ENCODE data around the gene TMEM258. TPM values are rescaled to one million over a fixed set of nuclear protein-coding genes. Genes with fewer than 3 reads are reported as not detected.

TMEM258 gene
- polyA plus RNA-seq, 4 donors, result 116 to 211 (median 189) TPM

- H3K9me3 ChIP-seq (ENCODE audit: control insufficient read depth in 2 of 2, insufficient read depth in 1 of 2, low read depth in 1 of 2, low read length in 1 of 2), result no peaks in the 10 kb centered on the region
- 87 to 94% (median 91%) methylated on average over 17 to 18 of the region's 18 CpGs for WGBS, 3 donors
- DNase-seq, result no peak
- peaks cover 0 to 23% (median 0%) of the 10 kb centered on the region in 3 donors for H3K4me1 ChIP-seq (ENCODE audit: control insufficient read depth in 3 of 3, insufficient read depth in 2 of 3, low read depth in 1 of 3, low read length in 2 of 3)
- H3K27ac ChIP-seq (ENCODE audit: low read depth in 1 of 3, low read length in 2 of 3), result no peak overlapping the region
- peaks cover 0 to 87% (median 3%) of the 10 kb centered on the region in 3 donors for H3K36me3 ChIP-seq (ENCODE audit: control insufficient read depth in 3 of 3, insufficient read depth in 2 of 3, low read depth in 1 of 3, low read length in 3 of 3)
- peaks cover 0 to 3% (median 0%) of the 10 kb centered on the region in 3 donors for H3K27me3 ChIP-seq (ENCODE audit: control insufficient read depth in 3 of 3, insufficient read depth in 3 of 3, low read length in 3 of 3)
- H3K4me3 ChIP-seq (ENCODE audit: low read depth in 1 of 3, low read length in 3 of 3), result no peak overlapping the region
- FAIRE-seq, result no peak
Measured at GRCh38 chr11:61773809-61774208, 18.6 kb downstream of the TMEM258 start.

GRCh38 chr11:61773356-61773755 lies 19.0 kb downstream of the TMEM258 start:
- H3K27ac ChIP-seq (ENCODE audit: low read depth in 1 of 3, low read length in 2 of 3), result no peak overlapping the region
- H3K27me3 ChIP-seq (ENCODE audit: control insufficient read depth in 3 of 3, insufficient read depth in 3 of 3, low read length in 3 of 3), result peaks cover 0 to 3% (median 0%) of the 10 kb centered on the region in 3 donors
- H3K4me1 ChIP-seq (ENCODE audit: control insufficient read depth in 3 of 3, insufficient read depth in 2 of 3, low read depth in 1 of 3, low read length in 2 of 3), result peaks cover 0 to 28% (median 0%) of the 10 kb centered on the region in 3 donors
- no peak for DNase-seq
- H3K36me3 ChIP-seq (ENCODE audit: control insufficient read depth in 3 of 3, insufficient read depth in 2 of 3, low read depth in 1 of 3, low read length in 3 of 3), result peaks cover 0 to 87% (median 3%) of the 10 kb centered on the region in 3 donors
- H3K9me3 ChIP-seq (ENCODE audit: control insufficient read depth in 2 of 2, insufficient read depth in 1 of 2, low read depth in 1 of 2, low read length in 1 of 2), result no peaks in the 10 kb centered on the region
- H3K4me3 ChIP-seq (ENCODE audit: low read depth in 1 of 3, low read length in 3 of 3), result no peak overlapping the region
- 74 to 91% (median 89%) methylated on average over 9 to 10 of the region's 10 CpGs for WGBS, 3 donors
- FAIRE-seq, result no peak

- FAIRE-seq, result no peak
- Histone ChIP-seq H3K4me3 (ENCODE audit: low read depth in 1 of 3, low read length in 3 of 3) (no peak overlapping the region), H3K4me1 (ENCODE audit: control insufficient read depth in 3 of 3, insufficient read depth in 2 of 3, low read depth in 1 of 3, low read length in 2 of 3) (peaks cover 0 to 35% (median 0%) of the 10 kb centered on the region in 3 donors), H3K27ac (ENCODE audit: low read depth in 1 of 3, low read length in 2 of 3) (peak overlapping the region in 2 of 3 donors; percentile 28 to 42), H3K36me3 (ENCODE audit: control insufficient read depth in 3 of 3, insufficient read depth in 2 of 3, low read depth in 1 of 3, low read length in 3 of 3) (peaks cover 0 to 83% (median 0%) of the 10 kb centered on the region in 3 donors), H3K27me3 (ENCODE audit: control insufficient read depth in 3 of 3, insufficient read depth in 3 of 3, low read length in 3 of 3) (peaks cover 0 to 2% (median 0%) of the 10 kb centered on the region in 3 donors), H3K9me3 (ENCODE audit: control insufficient read depth in 2 of 2, insufficient read depth in 1 of 2, low read depth in 1 of 2, low read length in 1 of 2) (no peaks in the 10 kb centered on the region)
- WGBS, 3 donors, result 71 to 83% (median 81%) methylated on average over 7 of the region's 7 CpGs
- DNase-seq, result no peak
Measured at GRCh38 chr11:61771985-61772455, 20.4 kb downstream of the TMEM258 start.

GRCh38 chr11:61771195-61771894 lies 21.1 kb downstream of the TMEM258 start:
- Histone ChIP-seq H3K4me1 (ENCODE audit: control insufficient read depth in 3 of 3, insufficient read depth in 2 of 3, low read depth in 1 of 3, low read length in 2 of 3) (peaks cover 0 to 42% (median 0%) of the 10 kb centered on the region in 3 donors), H3K27me3 (ENCODE audit: control insufficient read depth in 3 of 3, insufficient read depth in 3 of 3, low read length in 3 of 3) (no peaks in the 10 kb centered on the region), H3K9me3 (ENCODE audit: control insufficient read depth in 2 of 2, insufficient read depth in 1 of 2, low read depth in 1 of 2, low read length in 1 of 2) (no peaks in the 10 kb centered on the region), H3K27ac (ENCODE audit: low read depth in 1 of 3, low read length in 2 of 3) (no peak overlapping the region), H3K4me3 (ENCODE audit: low read depth in 1 of 3, low read length in 3 of 3) (no peak overlapping the region), H3K36me3 (ENCODE audit: control insufficient read depth in 3 of 3, insufficient read depth in 2 of 3, low read depth in 1 of 3, low read length in 3 of 3) (peaks cover 0 to 83% (median 0%) of the 10 kb centered on the region in 3 donors)
- FAIRE-seq, result no peak
- 83 to 90% (median 85%) methylated on average over 15 of the region's 15 CpGs for whole genome bisulfite sequencing, 3 donors
- no peak for DNase-seq

GRCh38 chr11:61769946-61770683 lies 22.3 kb downstream of the TMEM258 start:
- H3K4me3 ChIP-seq (ENCODE audit: low read depth in 1 of 3, low read length in 3 of 3), result no peak overlapping the region
- WGBS, 3 donors, result 82 to 91% (median 85%) methylated on average over 12 to 20 of the region's 20 CpGs
- DNase-seq, result no peak
- H3K36me3 ChIP-seq (ENCODE audit: control insufficient read depth in 3 of 3, insufficient read depth in 2 of 3, low read depth in 1 of 3, low read length in 3 of 3), result peaks cover 0 to 84% (median 0%) of the 10 kb centered on the region in 3 donors
- no peaks in the 10 kb centered on the region for H3K27me3 ChIP-seq (ENCODE audit: control insufficient read depth in 3 of 3, insufficient read depth in 3 of 3, low read length in 3 of 3)
- FAIRE-seq, result no peak
- H3K4me1 ChIP-seq (ENCODE audit: control insufficient read depth in 3 of 3, insufficient read depth in 2 of 3, low read depth in 1 of 3, low read length in 2 of 3), result peaks cover 0 to 53% (median 0%) of the 10 kb centered on the region in 3 donors
- no peak overlapping the region for H3K27ac ChIP-seq (ENCODE audit: low read depth in 1 of 3, low read length in 2 of 3)
- H3K9me3 ChIP-seq (ENCODE audit: control insufficient read depth in 2 of 2, insufficient read depth in 1 of 2, low read depth in 1 of 2, low read length in 1 of 2), result no peaks in the 10 kb centered on the region

GRCh38 chr11:61769169-61769920 lies 23.1 kb downstream of the TMEM258 start:
- H3K4me1 ChIP-seq (ENCODE audit: control insufficient read depth in 3 of 3, insufficient read depth in 2 of 3, low read depth in 1 of 3, low read length in 2 of 3), result peaks cover 0 to 61% (median 0%) of the 10 kb centered on the region in 3 donors
- WGBS, 3 donors, result 33 to 57% (median 54%) methylated on average over 30 to 33 of the region's 33 CpGs
- DNase-seq (peak in 1 of 2 donors; percentile 69), FAIRE-seq (no peak)
- peak overlapping the region in 1 of 3 donors; percentile 6 for H3K4me3 ChIP-seq (ENCODE audit: low read depth in 1 of 3, low read length in 3 of 3)
- H3K27me3 ChIP-seq (ENCODE audit: control insufficient read depth in 3 of 3, insufficient read depth in 3 of 3, low read length in 3 of 3), result no peaks in the 10 kb centered on the region
- H3K36me3 ChIP-seq (ENCODE audit: control insufficient read depth in 3 of 3, insufficient read depth in 2 of 3, low read depth in 1 of 3, low read length in 3 of 3), result peaks cover 0 to 78% (median 0%) of the 10 kb centered on the region in 3 donors
- no peaks in the 10 kb centered on the region for H3K9me3 ChIP-seq (ENCODE audit: control insufficient read depth in 2 of 2, insufficient read depth in 1 of 2, low read depth in 1 of 2, low read length in 1 of 2)
- peak overlapping the region in 1 of 3 donors; percentile 75 for H3K27ac ChIP-seq (ENCODE audit: low read depth in 1 of 3, low read length in 2 of 3)

- Histone ChIP-seq H3K4me1 (ENCODE audit: control insufficient read depth in 3 of 3, insufficient read depth in 2 of 3, low read depth in 1 of 3, low read length in 2 of 3) (peaks cover 0 to 68% (median 0%) of the 10 kb centered on the region in 3 donors), H3K4me3 (ENCODE audit: low read depth in 1 of 3, low read length in 3 of 3) (peak overlapping the region in 1 of 3 donors; percentile 6), H3K27me3 (ENCODE audit: control insufficient read depth in 3 of 3, insufficient read depth in 3 of 3, low read length in 3 of 3) (no peaks in the 10 kb centered on the region), H3K9me3 (ENCODE audit: control insufficient read depth in 2 of 2, insufficient read depth in 1 of 2, low read depth in 1 of 2, low read length in 1 of 2) (no peaks in the 10 kb centered on the region), H3K36me3 (ENCODE audit: control insufficient read depth in 3 of 3, insufficient read depth in 2 of 3, low read depth in 1 of 3, low read length in 3 of 3) (peaks cover 0 to 76% (median 0%) of the 10 kb centered on the region in 3 donors), H3K27ac (ENCODE audit: low read depth in 1 of 3, low read length in 2 of 3) (peak overlapping the region in 1 of 3 donors; percentile 75)
- DNase-seq, result peak in 1 of 2 donors; percentile 58
- WGBS, 3 donors, result 47 to 58% (median 48%) methylated on average over 11 of the region's 11 CpGs
- no peak for FAIRE-seq
Measured at GRCh38 chr11:61768376-61769076, 23.9 kb downstream of the TMEM258 start.

Measured in small intestine (tissue), 7 donors.